HG02885 (cell line): Measurements from ENCODE around the gene CCL1.

Source experiments
- ATAC-seq: cut with Tn5 transposase; IDR thresholded peaks from one replicate; pipeline ENCODE4 v1.9.1; 2021; ENCODE audit warnings: mild to moderate bottlenecking; ENCODE audit not compliant: unreplicated experiment, poor library complexity

The CCL1 gene

GRCh38 chr17:34363183-34363661, at the start of gene CCL1:
Gene CCL1, minus strand, starts transcription at chr17:34363233. Its CDS starts 72 bp downstream, at chr17:34363161.
- no peak for ATAC-seq

DNA sequence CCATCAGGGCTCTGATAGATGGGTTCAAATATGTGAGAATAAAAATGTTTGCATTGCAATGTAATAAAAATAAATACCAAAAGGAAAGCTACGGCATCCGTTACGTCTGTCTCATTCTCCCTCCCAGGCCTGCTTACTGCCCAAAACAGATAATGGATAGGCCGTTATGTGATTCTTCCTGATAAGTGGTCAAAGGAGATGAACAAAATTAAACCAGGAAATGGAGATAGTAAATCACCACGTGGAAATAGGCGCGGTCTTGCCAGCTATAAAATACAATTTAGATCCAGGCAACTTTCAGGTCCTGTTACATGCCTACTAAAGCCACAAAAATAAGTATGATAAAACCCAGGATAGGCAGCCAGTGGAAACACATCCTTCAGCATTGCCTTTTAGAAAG, 49.5 kb upstream of the CCL1 start:
- no peak for ATAC-seq

- no peak for ATAC-seq
Measured at GRCh38 chr17:34411646-34412421, 48.8 kb upstream of the CCL1 start.

DNA sequence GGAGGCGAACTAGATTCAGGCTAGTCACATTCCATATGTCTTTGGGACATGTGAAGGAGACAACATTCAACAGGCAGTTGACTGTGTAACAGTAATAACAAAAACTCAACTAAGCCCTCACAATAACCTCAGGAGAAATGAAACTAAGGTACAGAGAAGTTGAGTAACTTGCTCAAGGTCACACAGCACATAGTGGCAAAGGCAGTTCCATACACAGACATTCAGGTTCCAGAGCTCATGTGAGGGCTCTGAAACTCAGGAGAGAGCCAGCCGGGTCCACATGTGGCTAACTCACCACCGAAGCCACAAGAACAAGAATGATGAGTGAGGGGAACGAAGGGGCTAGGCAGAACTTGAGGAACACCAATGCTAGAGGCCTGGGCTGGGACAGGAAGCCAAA, 46.3 kb upstream of the CCL1 start:
- ATAC-seq, result no peak

GRCh38 chr17:34408439-34408838, 45.4 kb upstream of the CCL1 start:
- ATAC-seq, result no peak

DNA sequence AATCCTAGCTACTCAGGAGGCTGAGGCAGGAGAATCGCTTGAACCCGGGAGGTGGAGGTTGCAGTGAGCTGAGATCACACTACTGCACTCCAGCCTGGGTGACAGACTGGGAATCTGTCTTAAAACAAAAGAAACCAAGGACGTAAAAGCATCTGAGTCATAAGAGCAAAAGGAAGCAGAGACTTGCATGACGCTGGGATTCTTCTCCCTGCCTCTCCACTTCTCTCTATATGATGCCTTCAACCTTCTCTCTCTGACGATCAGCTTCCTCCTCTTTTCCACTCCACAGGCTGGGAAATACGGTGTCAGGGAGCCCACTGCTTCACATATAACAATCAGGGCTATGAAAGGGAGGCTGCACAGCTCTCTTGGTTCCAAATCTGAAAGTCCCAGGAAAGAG, 43.2 kb upstream of the CCL1 start:
- no peak for ATAC-seq

GRCh38 chr17:34403006-34403405, 40.0 kb upstream of the CCL1 start:
- no peak for ATAC-seq

DNA sequence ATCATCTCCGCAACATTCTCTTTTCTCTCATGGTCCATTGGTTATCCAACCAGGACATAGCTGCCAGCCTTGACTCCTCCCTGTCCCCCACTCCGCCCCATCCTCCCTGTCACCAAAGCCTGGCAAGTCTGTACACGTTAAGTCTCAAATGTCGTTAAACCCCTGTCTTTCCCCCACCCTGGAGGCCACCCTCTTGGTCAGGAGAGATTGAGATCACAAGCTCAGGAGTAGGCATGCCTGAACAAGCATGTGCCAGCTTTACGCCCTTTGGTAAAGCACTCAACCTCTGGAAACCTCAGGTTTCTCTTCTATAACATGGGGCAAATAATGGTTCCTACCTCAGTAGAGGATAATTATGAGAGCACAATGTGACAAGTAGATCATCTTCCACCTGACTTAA, 38.1 kb upstream of the CCL1 start:
- ATAC-seq, result no peak

GRCh38 chr17:34400301-34400931, 37.4 kb upstream of the CCL1 start:
- no peak for ATAC-seq

DNA sequence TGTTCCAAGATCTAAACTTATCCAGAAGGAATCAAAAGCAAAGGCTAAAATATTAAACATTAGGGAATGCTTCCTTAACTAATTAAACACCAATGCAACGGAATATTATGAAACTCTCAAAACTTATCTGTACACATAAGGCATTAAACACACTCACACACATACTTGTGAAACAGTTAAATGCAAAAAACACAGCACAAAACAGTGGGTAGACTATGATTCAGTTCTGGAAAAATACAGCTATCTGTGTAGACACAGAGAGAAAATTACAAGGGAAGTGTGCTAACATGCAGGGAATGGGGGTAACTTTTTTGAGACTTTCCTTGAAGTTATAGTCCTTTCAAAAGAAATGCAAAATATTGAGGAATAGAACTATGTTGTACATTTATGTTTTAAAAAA, 36.7 kb upstream of the CCL1 start:
- no peak for ATAC-seq

DNA sequence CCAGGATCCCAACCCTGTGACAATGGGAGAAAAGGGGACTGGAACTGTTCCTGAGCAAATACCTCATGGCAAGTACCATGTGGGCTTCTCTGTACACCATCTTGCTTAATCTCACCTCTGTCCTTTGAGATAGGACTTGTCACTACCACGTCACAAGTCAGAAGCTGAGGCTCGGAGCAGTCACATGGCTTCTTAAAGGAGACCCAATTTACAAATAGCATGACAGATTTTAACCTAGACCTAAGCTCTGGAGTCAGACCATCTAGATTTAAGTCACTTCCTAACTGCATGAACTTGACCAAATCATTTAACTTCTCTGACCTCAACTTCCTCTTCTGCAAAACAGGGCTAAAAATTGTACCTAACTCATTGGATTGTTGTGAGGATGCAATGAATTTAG, 36.0 kb upstream of the CCL1 start:
- no peak for ATAC-seq

DNA sequence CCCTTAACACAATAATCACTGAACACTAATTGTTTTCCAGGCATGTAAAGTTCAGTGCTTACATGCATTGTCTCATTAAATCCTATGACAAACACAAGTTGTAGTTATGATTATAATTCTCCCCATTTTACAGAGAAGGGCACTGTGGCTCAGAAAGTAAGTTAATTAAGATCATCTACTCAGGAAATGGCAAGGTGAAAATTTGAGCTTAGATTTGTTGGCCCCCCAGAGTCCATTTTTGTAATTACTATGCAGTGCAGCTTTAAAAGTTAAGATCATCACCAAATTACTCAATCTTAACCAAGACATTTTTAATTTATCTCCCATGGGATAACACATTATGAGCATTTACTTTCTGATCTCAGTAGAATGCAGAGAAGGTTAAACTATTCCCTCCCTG, 34.2 kb upstream of the CCL1 start:
- ATAC-seq, result no peak

- no peak for ATAC-seq
Measured at GRCh38 chr17:34393401-34393800, 30.4 kb upstream of the CCL1 start.

- no peak for ATAC-seq
Measured at GRCh38 chr17:34391241-34391640, 28.2 kb upstream of the CCL1 start.

- no peak for ATAC-seq
Measured at GRCh38 chr17:34390649-34391048, 27.6 kb upstream of the CCL1 start.

GRCh38 chr17:34389126-34389750, 26.2 kb upstream of the CCL1 start:
- ATAC-seq, result no peak

DNA sequence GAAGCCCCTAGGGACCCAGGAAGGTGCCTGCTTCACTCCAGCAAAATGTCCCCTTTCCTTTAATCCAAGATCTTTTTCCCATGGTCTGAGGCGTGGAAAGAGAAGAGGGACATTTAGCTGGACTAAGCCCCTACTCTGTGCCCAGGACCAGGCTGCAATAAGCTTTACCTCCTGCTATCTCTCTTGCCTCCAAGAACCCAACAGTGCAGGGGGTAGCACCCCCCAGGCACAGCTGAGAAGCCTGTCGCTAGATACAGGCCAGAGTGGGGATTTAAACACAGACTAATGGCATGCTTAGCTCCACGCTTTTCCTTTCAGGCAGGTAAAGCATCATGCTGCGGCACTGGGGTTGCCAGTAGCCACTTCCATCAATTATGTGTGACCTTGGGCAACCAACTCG, 24.5 kb upstream of the CCL1 start:
- no peak for ATAC-seq

DNA sequence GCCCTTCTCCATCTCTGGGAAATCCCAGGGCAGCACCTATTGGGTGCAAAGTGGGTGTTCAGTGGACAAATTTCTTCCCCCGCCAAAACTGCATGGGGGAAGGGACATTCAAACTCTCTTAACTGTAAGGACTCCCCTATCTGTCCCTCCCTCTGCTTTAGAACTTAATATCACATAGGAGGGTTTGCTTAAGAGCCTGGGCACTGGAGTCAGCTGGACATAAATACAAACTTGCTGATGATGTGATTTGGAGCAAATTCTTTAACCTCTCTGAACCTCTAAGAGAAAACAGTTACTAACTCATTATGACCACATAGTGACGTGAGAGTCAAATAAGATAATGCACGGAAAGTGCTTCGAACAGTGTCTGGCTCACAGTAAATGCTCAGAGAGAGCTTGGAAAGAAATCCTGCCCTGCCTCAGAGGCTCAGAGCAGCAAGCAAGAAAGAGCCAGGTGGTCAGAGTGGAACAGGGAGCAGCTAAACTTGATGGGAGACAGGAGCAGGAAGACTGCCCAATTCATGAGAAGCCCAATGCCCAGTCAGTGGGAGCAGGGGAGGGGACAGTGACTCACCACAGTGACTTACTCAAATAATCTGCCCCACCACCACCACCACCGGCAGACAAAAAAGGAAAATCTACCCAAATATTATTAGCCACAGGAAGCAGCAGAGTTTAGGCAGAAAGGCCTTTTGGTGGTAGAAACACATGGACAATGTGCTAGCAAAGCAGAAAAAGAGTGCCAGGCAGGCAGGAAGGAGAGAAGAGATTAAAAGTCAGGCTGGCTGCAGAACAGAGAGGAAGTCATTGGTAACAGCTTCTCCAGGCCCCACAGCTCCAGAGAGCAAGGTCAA, 23.9 kb upstream of the CCL1 start:
- ATAC-seq, result no peak

GRCh38 chr17:34386343-34386696, 23.3 kb upstream of the CCL1 start:
- ATAC-seq, result no peak

GRCh38 chr17:34384822-34385605, 22.0 kb upstream of the CCL1 start:
- no peak for ATAC-seq
